Stomach (tissue), 4 donors: ENCODE measurements around the gene PDLIM5.

Source experiments
- CTCF ChIP-seq, 7 experiments: fragments of 450-650 bp in 4 of 7; fragments of 200-600 bp in 3 of 7; sonication (generic) in 3 of 7; IDR thresholded peaks; one replicate each; pipeline ENCODE4 v1.5.1; 2016 to 2019; ENCODE audit warnings: antibody characterized with exemption in 7 of 7, control low read depth in 2 of 7, mild to moderate bottlenecking in 1 of 7
- POLR2A ChIP-seq, 4 donors: fragments of 450-650 bp; IDR thresholded peaks; one replicate each; pipeline ENCODE4 v1.6.1; 2016; ENCODE audit warnings: antibody characterized with exemption in 4 of 4, control low read depth in 2 of 4, mild to moderate bottlenecking in 1 of 4, moderate library complexity in 1 of 4
- POLR2AphosphoS5 ChIP-seq, 3 donors: sonication (generic); formaldehyde crosslinking; IDR thresholded peaks; one replicate each; pipeline ENCODE4 v1.6.1; 2016; ENCODE audit warnings: antibody characterized with exemption in 3 of 3

- TF ChIP-seq POLR2A (IDR thresholded peaks at IDR 0.05) = no peak
- no peak for TF ChIP-seq CTCF (IDR thresholded peaks at IDR 0.05)
- TF ChIP-seq POLR2AphosphoS5 (IDR thresholded peaks at IDR 0.05) = no peak
These were observed 31.8 kb upstream of the PDLIM5 start for GRCh38 chr4:94419956-94420355.
